ENCODE data around the gene SLC7A4.
A peak's percentile ranks its signal among the peaks of the same experiment; 100 is the strongest.
"Not testable (repeated sequence)": the region's sequence is repeated elsewhere in the genome, so short reads cannot be mapped to it uniquely, and the experiment has no call there.

Gene SLC7A4

DNA sequence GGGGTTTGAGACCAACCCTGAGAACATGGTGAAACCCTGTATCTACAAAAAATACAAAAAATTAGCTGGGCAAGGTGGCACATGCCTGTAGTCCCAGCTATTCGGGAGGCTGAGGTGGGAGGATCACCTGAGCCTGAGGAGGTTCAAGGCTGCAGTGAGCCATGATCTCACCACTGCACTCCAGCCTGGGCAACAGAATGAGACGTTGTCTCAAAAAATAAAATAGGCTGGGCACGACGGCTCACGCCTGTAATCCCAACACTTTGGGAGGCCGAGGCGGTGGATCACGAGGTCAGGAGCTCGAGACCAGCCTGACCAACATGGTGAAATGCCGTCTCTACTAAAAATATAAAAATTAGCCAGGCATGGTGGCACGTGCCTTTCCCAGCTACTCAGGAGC lies 32.1 kb upstream of the SLC7A4 start:
- DNase-seq, ATAC-seq: not testable (repeated sequence)

DNA sequence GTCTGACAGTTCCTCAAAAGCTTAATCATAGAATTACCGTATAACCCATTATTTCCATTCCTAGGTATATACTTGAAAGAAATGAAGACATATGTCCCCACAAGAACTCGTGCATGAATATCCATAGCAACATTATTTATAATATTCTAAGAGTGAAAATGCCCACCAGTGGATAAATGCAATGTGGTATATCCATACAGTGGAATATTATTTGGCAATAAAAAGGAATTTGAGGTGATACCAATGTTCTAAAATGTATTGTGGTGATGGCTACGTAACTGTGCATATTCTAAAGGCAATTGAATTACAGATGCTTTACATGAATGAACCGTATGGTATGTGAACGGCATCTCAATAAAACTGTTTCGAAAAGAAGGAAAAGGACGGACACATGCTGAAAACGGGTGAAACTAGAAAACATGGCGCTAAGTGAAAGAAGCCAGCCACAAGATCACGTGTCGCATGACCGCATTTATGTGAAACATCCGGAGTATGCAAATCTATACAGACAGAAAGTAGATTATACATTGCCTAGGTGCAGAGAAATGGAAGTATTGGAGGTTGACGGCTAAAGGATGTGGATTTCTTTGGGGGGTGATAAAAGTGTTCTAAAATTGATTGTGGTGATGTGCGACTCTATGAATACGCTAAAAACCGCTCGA lies 29.4 kb upstream of the SLC7A4 start:
- not testable (repeated sequence) for DNase-seq, ATAC-seq

DNA sequence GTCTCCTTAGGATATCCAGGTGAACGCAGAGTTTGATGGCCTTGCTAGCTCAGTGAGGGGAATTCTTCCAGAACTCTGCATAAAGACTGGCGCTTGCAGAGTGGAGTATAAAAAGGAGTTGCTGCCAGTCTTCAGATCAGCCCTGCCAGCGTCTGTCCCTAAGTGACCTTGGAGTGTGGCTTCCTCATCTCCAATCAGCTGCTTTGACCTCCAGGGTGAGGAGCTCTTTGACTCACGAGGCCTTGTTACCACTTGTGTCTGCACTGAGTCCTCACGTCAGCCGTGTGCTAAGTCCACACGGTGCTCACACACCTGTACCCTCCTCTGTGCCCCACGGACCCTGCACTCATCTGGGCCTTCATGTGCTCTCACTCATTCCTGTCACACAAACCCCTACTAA lies 28.0 kb upstream of the SLC7A4 start:
- not testable (repeated sequence) for ATAC-seq, DNase-seq

DNA sequence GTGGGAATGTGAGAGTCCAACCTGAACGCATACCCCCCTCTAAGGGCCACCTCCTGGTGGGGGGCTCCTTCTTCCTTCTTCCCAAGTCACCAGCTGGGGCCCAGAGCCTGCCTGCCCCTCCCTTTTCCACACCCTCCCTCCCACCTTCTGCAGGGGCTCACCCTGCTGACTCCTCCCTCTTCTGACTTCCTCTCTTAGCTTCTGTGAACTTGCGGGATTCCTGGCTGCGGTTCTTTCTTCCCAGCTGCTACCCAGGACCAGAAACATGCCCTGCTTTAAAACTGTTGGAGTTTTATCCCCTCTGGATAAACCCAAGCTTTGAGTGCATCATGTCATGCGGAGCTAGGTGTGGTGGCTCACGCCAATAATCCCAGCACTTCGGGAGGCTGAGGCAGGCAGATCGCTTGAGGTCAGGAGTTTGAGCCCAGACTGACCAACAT lies 23.5 kb upstream of the SLC7A4 start:
- no peak for ATAC-seq
- no peak for DNase-seq

DNA sequence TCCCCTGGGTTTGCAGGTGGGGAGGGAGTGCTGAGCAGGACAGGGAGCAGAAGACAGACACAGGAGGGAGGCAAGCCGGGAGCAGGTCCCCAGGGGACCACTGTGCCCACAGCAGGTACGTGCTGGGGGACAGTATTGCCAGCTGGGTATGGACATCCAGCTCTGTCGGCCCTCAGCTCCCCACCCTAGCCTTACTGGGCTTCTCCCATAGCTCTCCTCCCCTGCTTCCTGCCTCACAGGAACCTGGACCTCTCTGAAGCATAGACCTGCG lies 23.1 kb upstream of the SLC7A4 start:
- no peak for DNase-seq
- ATAC-seq: no peak

DNA sequence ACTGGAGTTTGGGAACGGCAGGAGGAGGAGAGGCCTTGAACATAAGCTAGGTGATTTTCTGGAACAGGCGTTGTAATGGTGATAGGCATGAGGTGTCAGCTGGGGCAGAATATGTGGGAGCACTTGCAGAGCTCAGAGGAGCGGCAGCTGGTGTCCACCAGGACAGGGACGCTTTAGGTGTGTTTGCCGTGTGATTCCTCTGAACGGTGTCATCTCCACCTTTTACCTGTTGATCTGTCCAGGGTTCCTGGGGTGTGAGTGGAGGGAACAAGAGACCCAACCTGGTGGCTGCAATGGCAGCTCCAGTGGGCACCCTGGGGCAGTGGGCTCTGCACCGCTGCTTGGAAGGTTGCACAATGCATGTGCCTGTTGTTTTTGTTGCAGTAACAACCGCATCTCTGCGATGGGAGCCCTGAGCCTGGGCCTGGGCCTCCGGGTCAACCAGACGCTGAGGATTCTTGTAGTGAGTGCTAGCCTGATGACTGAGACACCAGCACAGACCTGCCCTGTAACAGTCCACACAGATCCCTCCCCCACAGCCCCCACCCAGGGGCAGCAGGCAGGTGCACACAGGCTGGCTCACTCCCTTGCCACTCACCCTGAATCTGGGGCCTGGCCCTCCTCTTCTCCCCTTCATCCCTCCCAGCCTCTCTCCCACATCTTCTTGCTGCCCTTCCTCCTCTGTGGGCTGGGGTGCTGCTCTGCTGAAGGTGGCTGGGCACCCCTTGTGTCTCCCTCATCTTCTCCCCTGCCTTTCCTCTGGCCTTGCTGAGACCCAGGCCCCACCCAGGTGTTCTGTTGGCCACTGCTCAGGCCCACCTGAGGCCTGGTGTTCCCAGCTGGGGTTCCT lies 22.6 kb upstream of the SLC7A4 start:
- ATAC-seq (no peak), DNase-seq (no peak)

DNA sequence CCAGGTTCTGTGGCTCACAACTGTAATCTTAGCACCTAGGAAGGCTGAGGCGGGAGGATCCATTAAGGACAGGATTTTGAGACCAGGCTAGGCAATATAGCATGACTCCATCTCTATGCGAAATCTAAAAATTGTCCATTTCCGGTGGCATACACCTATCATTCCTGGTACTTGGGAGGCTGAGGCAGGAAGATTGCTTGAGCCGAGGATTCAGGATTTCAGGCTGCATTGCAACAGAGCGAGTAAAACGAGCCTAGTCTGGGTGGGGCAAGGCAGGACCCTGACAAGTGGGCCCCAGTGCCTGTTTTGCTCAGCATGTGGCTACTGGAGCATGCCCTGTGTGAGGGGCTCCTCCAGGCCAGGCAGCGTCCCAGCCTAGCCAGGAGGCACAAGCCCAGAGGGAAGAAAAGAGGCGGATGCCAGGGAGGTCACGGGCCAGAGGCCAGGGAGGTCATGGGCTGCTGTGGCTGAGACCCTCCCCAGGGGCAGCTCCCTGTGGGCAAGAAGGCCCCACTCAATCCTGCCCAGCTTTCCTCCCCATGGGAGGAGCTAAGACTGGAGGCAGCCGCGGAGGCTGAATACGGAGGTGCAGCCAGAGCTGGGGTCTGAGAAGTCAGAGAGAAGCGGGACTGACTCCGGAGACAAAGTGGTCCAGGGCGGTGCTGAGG lies 21.8 kb upstream of the SLC7A4 start:
- DNase-seq: no peak

DNA sequence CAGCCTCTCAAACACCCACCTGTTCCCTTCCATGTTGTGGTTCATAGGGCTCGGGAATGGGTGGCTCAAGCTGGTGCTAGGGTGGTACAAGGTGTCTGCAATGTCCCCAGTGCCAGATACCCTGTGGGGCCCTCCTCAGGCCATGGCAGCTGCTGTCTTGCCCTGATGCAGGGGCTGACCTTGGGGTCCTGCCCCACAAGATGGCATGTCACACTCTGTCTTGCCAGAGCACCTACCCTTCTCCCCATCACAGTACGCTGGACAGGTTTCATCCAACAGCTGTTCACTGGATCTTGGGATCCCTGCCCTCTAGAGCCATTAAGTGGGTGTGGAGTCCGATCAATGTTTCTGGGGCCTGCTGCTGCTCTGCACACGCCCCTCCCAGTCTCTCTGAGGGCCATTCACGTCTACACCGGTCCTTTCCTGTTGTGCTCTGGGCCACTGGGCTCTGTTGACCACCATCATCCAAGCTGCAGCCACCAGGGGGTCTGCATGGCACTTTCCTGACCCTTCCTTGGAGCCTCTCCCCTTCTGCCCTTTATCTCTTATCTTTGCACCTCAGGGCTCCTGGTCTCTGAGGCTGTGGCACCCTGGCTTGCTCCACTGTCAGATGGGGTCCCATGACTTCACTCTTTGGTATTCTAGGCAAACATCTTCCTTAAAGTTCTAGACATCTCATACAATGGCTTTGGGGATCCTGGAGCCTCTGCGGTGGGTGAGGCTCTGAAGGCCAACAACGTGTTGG lies 20.5 kb upstream of the SLC7A4 start:
- ATAC-seq (no peak), DNase-seq (no peak)

More for the DNA sequence above, 21.8 kb upstream of the SLC7A4 start:
- ATAC-seq: no peak

DNA sequence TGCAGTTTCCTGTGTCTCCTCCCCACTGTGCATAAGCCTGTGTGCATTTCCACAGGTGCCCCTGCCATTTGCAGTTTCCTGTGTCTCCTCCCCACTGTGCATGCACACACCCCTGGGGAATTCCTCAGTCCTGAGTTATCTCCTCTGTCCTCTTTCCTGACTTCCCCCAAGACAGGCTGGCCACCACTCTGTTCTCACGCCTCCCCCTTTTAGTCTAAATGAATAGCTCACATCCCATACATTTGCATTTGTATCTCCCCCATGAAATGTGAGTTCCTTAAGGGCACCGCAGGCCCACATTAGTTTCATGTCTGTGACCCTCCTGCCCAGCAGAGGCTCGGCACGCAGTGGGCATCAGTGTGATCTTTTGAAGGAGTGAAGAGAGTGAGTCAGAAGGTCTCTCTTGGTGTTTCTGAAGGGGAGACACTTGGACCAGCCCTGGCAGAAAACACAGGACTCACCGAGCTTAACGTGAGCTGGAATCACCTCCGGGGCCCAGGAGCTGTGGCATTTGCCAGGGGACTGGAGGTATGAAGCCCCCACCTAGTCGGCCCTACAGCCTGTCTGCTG lies 19.6 kb upstream of the SLC7A4 start:
- ATAC-seq (no peak), DNase-seq (no peak)

DNA sequence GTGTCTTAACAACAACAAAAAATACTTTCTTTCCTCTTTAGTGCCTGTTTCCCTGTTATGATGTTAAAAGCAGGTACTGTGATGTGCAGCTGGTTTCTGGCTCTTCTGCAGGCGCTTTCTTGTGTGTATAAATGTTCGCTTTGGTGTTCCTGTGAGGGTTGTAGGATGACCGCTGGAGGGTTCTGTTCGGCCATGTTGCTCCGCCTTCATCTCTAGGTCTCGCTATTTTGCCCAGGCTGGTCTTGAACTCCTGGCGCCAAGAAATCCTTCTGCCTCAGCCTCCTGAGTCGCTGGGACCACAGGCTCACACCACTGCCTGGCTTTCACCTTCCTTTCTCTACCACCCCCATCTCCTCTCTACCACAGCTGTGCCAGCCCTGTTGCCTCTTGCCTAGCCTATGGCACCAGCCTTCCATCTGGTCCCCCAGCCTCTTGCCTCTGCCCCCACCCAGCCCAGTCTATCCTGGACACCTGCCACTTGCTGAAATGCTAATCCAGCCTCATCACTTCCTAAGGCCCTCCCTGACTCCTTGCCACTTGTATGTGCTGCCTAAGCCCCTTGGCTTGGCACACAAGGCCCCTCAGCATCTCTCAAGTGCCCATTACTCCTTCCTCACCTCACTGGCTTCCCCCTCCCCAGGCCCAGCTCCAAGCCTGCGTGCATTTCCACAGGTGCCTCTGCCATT lies 18.9 kb upstream of the SLC7A4 start:
- ATAC-seq (no peak), DNase-seq (no peak)

DNA sequence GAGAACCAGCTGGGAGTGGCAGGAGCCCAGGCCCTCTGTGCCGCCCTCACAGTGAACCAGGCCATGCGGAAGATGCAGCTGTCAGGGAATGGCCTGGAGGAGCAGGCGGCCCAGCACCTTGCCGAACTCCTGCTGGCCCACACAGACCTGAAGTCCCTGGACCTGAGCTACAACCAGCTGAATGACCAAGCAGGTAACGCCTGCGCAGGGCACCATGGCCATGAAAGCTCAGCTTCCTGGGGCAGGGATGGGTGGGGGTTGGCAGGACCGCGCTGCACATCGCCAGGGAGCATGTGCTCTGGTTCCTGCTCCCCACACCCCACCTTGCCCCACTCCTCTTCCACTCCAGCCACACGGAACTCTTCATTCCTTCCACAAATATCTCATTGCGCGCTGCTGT lies 16.6 kb upstream of the SLC7A4 start:
- ATAC-seq, DNase-seq: not testable (repeated sequence)

DNA sequence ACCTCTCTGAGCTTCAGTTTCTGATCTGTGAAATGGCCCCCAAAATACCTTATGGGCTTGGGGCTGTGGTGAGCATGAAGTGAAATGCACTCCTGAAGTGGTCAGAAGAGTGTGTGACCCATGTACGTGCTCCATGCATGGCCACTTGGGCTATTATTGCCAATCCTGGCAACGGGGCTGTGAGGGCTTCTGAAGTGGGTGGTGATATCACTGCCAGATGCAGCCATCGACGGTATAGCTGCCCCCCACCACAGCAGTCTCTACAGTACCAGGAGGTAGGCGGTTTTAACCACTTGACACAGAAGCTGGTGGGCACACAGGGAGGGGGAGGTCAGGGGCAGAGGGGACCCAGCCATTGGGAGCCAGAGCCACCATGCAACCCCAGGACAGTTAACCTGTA lies 16.1 kb upstream of the SLC7A4 start:
- not testable (repeated sequence) for ATAC-seq, DNase-seq

DNA sequence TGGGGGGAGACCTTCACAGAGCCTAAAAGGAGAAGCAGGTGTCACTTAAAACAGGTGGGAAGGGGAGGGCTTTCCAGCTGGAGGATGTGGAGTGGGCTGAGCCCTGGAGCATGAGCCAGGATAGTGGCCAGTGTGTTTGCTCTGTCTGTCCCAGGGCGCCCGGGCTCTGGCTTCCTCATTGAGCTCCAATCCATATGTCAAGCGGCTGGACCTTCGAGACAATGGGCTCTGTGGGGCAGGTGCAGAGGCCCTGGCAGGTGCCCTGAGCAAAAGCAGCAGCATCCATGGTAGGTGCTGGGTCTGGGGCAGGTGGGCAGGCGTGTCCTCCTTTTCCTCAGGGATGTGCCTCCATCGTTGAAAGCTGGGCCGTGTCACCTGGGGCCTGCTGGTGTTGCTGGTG lies 15.4 kb upstream of the SLC7A4 start:
- ATAC-seq (no peak), DNase-seq (no peak)

DNA sequence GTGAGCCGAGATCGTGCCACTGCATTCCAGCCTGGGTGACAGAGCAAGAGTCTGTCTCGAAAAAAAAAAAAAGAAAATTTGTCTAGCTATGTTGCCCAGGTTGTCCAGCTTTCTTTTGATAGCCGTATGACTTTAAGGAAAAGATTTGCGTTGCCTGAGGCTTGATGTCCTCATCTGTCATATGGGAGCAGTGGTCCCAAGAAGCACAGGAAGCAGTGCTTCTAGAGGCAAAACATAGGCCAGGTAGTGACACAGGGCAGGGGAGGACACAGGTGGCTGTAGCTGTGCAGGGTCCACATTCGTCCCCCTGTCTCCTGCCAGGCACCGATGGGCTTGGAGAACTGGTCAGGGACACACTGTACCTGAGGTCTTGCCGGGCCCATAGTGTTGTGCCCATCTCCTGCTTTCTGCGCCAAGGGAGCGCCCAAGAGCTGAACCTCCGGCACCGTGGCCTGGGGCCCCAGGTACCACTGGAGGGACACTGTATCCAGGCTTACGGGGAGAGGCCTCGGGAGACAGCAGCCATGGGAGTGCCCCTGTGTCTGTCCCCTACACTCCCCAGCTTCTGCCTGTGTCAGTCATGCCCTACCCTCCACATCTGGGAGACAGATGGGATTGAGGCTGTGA lies 14.8 kb upstream of the SLC7A4 start:
- no peak for DNase-seq
- ATAC-seq: no peak

DNA sequence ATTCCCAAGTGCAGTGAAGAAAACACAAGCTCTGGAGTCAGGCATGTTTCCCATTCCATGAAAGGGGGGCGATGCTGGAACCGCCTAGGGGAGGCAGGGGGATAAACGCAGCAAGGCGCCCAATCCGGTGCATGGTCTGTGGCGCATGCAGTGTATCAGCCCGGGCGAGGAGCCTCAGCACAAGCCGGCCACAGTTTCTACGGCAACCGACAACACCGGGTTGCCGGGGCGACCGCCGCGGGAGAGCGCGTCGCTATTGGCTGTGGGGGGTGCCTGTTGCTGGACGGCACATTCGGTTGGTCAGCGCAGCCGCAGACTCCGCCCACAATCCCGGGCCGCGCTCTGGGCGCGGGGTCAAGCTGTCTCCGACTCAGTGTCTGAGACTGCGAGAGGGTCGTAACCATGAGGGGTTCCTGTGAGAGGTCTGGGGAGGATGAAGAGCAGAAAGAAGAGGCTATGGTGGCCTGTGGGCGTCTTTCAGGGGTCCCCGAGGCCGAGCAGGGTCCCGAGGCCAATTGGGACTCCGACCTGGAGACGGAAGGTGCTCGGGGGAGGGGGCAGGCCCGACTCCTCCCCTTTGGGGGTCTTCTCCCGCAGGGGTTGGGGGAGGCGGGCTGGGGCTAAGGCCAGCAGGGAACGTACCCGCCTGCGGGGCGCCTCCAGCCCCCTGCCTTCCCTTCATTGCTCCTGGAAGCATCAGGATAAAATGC lies 13.4 kb upstream of the SLC7A4 start, which contains the start of gene LRRC74B:
TSS of gene LRRC74B (plus strand) at position 362 of the 710 bp plus-strand sequence. CDS start at position 403, 41 bp downstream.
- ATAC-seq (peak; percentile 94), DNase-seq (peak; percentile 84)

DNA sequence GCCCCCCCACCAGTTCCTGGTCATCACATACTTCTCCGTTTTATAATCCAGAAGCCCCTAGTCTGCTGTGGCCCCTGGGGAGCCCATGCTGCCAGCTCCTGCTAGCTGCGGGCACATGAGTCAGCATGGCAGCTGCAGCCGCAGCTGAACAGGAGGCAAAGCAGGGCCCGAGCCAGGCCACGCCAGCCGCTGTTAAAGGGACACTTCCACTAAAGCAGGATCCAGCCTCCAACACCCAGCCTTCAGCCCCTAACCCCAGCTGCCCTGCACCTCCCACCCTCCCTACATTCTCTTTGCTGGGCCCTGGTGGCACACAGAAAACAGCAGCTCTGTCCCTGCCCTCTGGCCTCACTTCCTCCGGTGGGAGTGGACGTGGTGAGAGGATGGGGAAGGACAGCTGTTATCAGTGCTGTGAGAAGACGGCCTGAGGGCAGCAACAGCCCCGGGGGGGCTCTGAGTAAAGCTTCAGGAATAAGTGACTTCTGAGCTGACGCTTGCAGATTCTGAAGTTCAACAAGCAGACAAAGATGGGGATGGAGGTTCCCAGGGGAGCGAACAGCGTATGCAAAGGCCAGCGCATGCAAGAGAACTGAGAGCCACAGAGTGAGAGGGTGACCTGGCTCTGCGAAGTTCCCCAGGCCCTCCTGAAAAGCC lies 12.7 kb upstream of the SLC7A4 start:
- ATAC-seq (peak; percentile 33), DNase-seq (no peak)

DNA sequence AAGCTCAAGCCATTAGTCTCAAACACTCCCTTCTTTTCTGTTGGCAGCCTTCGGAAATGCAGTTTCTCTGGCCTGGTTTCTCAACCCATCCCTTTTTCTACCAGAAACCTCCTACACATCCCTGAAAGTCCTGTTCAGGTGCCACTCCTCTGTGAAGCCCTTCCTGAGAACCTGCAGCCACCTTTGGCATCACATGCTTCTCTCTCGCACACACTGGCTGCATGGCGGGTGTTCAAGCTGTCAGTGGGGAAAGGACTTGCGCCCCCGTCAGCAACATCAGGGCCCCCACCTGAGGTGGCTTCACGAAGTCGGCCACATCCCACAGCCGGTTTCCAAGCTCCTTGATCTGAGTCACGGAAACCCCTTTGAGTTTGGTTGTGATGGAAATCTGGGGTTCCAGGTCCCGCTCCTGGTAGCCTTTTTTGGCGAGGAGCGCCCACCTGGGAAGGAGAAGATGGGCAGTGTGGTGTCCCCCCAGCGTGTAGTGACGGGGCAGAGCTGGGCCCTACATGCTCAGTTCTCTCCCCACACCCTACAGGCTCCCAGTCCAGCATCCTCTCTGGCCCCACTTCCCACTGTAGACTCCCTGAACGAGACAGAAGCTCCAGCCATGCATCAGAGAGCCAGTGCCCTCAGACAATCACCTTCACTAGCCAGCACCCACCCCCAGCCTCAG lies 11.6 kb upstream of the SLC7A4 start:
- ATAC-seq (no peak), DNase-seq (no peak)

DNA sequence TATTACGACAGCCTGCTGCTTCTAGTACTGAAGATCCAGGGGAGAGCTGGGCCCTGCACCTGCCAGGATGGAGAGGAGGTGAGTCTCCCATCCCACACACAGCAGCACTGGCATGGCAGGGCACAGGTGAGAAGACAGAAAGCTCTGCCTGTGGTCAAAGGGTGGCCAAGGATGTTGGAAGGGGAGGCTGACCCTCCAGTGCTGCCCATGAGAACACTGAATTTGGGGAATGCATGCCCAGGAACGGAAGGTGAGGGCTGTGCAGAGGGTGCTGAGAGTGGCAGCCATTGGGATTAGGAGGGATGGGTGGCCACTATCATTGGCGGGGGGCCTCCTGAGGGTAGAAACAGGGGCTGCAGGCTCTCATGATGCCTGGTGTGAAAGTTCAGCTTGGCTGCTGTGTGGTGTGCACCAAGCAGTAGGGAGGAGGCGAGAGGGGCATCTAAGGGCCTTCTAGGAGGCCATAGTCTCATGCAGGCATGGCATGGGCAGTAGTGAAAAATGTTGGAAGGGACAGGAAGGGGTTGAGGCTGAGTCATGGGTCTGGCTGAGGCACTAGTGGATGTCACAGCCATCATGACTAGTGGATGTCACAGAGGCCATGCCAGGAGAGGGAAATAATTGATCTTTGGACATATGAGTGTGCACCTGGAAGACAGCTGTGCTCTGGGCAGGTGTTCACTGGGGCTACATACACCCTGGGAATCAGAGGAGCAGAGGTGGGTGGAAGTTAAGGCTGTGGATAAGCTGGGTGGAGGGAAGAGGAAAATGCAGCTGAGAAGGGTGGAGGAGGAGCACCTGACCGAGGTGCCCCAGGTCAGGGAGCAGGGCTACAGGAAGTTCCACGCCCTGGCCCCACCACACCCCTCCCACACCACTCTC lies 10.9 kb upstream of the SLC7A4 start:
- ATAC-seq (no peak), DNase-seq (no peak)
